ENCODE data around the gene RPRML.
"Not testable (repeated sequence)": the region's sequence is repeated elsewhere in the genome, so short reads cannot be mapped to it uniquely, and the experiment has no call there.

The RPRML gene
- total RNA-seq: 0 reads per million in 4 donors

- DNase-seq: peak in 2 of 5 donors; percentile 6 to 11
Observed at GRCh38 chr17:46979147-46979863, at the start of gene RPRML. Gene RPRML, minus strand, starts transcription at chr17:46979253. Its CDS starts 246 bp downstream, at chr17:46979007.

- DNase-seq: not testable (repeated sequence)
Observed at GRCh38 chr17:47016966-47017365, 37.9 kb upstream of the RPRML start.

DNA sequence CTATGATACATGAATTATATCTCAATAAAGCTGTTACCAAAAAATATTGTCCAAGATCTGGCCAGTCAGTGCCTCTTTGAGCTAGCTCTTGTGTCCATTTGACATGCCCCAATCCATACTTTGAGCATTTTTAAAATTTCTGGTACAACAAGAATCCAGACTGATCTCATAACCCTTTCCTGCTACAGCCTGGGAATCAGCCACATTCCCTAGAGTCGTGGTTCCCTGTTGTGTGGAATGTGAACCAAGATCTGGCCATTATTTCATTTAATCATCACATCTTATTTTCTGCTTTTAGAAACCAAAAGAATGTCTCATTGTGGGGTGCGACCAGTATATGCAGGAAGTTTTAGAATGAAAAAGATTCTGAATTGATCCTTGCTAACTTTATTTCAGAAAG is 34.3 kb upstream of the RPRML start:
- DNase-seq: no peak

DNA sequence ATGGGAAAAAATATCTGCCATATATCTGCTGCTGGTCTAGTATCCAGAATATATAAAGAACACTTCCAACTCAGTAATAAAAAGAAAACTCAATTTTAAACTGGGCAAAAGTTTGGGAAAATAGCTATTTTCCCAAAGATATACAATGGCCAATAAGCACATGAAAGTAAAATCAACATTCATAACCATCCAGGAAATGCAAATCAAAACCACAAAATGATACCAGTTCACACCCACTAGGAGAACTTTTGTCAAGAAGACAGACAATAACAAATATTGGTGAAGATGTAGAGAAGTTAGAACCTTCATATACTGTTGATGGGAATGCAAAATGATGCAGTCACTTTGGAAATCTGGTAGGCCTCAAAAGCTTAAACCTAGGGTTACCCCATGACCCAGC is 33.4 kb upstream of the RPRML start:
- no peak for DNase-seq

GRCh38 chr17:47009759-47010594 is 30.9 kb upstream of the RPRML start:
- no peak for DNase-seq

DNA sequence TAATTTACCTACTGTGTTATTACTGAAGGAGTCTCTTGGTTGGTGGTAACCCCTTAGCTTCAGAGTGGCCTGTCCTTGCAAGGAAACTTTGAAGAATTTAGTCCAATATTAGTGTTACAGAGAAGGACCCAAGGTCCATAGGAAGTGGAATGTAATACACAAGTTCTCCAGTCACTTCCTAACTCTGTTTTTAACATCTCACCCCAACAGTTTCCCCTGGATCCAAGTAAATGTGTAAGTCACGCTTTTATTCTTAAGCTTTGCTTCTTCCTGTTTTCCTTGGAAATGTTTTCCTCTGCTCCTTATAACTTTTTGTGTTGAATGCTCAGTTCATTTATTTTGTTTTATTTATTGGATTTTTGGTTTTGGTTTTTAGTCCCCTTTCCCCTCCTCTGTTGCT is 25.9 kb upstream of the RPRML start:
- DNase-seq: no peak

DNA sequence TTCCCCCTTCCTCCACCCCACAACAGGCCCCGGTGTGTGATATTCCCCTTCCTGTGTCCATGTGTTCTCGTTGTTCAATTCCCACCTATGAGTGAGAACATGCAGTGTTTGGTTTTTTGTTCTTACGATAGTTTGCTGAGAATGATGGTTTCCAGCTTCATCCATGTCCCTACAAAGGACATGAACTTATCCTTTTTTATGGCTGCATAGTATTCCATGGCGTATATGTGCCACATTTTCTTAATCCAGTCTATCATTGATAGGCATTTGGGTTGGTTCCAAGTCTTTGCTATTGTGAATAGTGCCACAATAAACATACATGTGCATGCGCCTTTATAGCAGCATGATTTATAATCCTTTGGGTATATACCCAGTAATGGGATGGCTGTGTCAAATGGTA is 24.8 kb upstream of the RPRML start:
- not testable (repeated sequence) for DNase-seq

- DNase-seq: no peak
Observed at GRCh38 chr17:46995841-46996571, 17.0 kb upstream of the RPRML start.

- no peak for DNase-seq
Observed at GRCh38 chr17:46994993-46995392, 15.9 kb upstream of the RPRML start.

GRCh38 chr17:46991617-46992016 is 12.6 kb upstream of the RPRML start:
- DNase-seq: no peak

- DNase-seq: no peak
Observed at GRCh38 chr17:46989637-46990431, 10.8 kb upstream of the RPRML start.

- not testable (repeated sequence) for DNase-seq
Observed at GRCh38 chr17:46987927-46988326, 8.9 kb upstream of the RPRML start.

DNA sequence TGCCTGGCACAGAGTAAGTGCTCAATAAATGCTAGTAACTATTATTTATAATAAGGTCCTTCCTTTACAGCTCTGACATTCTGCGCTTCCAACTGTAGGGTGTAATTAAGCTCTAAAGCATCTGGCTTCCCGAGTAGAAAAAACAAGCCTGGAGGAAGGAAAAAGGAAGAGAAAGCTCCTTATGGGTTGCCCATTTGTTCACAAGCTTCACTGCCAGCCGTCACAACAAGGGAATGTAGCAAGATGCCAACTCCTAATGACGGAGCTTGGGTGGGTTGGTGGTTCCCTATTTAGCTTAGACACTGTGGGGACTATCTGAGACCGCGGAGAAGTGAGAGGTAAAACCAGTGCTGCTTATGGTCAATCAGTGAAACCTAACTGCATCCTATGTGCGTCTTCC is 7.3 kb upstream of the RPRML start:
- no peak for DNase-seq

DNA sequence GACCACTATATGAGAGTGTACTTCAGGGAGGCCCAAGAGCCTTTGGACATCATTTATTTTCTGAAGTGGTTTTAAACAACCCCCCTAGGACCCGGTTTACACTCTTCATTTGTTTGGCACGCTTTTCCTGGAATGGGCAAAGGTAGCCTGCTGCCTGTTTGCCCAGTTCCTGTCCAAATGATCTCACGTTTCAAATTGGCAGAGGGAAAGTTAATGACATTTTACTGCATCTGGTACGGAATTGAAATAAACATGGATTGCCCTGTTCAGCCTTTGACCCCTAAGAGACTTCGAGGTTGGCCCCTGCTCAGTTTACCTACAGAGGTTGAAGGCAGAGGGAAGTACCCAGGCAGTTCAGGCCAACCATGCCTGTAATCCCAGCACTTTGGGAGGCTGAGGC is 5.8 kb upstream of the RPRML start:
- no peak for DNase-seq

DNA sequence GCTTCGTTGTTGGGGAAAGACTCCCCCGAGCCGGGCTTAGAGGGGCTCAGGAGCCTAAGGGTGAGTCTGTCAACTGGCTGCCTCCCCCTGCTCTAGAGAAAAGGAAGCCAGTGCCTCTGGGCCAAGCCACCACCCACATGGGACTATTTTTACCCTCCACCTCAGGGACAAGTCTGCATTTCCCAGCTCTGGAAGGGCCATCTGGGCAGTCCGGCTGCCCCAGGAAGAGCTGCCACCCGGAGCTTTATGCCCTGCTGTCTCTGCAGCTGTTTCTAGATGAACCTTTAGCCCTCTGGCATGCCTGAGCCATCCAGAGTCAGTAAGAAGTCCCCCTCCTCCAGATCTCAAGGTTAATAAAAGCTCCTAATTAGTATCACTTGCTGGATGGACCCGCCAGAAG is 5.3 kb upstream of the RPRML start:
- DNase-seq: no peak

- DNase-seq: no peak
Observed at GRCh38 chr17:46983782-46984181, 4.7 kb upstream of the RPRML start.

DNA sequence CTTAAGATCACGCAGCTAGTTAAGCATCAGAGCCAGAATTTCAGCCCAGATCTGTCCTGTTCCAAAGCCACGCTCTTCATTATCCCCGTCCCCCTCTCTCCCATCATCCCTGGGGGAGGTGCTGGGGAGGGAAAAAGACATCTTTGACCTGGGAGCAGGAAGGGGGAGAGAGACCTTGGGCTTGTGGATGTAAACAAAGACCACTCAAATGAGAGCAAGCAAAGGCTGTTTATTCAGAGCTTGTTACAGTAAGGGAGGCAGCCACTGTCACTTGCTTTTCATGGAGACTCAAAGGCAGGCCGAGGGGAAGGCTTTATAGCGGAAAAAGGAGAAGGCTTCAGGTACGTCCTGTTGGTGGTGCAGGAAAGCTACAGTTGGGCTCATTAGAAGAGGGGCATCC is 3.5 kb upstream of the RPRML start:
- DNase-seq: no peak

DNA sequence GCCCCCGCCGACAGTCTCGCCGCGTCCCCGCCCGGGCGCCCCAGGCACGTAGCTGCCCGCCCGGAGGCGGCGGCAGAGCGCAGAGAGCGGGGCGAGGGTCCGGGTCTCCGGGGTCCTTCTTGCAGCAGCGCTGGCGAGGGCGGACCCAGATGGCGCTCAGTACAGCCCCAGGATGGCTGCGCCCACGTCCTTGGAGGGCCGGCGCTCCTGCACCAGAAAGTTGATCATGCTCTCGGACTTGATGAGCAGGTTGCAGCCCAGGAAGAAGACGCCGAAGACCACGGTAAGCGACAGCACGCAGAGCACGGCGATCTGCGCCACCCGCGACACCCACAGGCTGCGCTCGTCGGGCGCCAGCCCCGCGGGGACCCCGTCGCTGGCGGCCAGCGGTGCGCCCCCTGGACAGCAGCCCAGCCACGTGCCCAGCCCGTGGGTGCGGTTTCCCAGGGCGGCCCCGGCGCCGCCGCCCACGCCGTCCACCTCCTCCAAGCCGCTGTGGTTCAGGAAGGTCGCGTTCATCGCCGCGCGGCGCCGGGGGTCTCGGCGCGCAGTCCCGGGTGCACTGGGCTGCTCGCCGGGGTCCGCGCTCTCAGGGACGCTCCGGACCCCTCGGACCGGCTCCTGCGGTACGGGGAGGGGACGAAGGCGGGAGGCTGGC is 435 bp downstream of the RPRML start:
- DNase-seq: no peak

DNA sequence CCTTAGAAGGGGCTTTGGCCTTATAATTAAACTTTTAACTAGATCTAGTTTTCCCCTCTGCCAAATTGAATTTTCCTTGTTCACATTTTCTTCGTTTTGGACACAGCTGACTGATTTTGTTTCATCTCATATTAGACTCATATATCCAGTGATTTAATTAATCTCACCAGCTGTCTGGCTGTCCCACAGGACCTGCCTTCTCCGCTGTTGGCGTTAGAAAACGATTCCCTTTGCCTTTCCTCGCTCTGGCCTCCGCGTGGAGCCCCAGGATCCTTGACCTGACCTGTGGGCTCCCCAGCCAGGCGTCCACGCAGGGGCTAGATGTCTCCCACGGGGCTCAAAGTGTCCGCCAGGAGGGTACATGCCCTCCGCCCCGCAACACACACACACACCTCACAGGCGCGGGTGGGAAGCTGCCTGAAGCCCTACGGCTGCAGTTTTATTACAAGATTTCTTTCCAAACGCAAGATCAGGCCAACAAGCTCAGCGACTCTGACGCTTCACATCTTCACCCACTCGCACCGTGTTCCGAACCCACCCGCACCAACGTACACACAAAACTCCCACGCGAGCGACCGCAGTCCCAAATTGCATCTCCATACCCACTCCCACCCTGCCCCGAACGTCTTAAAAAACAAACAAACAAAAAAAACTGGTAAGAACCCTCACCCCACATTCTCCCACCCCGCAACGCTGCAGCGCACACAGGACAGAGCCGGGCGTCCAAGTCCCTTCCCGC is 1.1 kb downstream of the RPRML start:
- DNase-seq: no peak

DNA sequence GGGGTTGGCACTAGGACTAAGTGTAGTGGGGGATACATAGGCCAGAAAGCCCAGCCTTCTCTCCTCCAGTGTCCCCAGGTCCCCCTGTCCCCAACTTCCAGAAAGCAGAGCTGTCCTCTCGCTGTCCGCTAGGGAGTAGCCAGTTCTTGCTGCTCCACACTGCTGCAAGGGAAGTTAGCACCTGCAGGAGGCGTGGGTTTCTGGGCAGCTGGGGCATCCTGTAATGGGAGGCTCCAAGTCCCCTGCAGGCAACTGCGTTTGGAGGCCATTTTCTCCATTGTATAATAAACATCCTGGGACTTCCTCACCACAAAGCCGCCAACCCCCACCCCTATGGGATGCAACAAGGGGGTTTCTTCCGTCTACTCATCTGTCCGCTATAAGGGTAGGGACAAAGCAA is 1.7 kb downstream of the RPRML start:
- DNase-seq: no peak

DNA sequence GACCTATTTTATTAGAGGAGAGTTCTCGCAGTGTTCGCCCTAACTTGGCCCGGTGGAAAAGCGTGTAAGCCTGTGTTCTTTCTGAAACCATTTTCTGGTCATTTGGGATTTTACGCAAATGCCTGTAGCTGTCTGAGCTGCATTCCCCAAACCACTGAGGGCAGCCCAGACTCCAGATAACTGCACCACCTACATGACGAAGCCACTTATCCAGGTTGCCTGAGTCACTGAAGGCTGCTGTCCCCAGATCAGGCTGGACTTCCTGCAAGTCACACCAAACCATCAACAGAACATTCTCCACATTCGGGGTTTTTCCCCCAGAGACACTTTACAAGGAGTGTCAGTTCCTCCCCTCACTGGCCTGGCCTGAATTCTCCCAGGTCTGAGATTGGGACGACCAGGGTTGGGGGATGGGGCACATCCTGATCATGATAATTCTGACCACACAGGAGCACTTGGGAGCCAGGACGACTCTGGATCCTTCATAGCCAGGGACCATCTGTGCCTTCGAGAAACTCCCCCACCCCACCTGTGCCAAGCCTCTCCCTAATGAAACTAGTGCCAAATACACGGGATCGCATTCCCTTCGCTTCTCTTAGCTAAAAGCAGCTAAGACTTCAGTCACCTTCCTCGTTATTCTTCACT is 2.3 kb downstream of the RPRML start:
- no peak for DNase-seq
